Neural progenitor cell (in vitro differentiated cells): ENCODE data around the gene TBXAS1. TPM values are rescaled to one million over a fixed set of nuclear protein-coding genes. Genes with fewer than 3 reads are reported as not detected.

ENCODE experiments used
- DNase-seq: peaks from one replicate; pipeline ENCODE4 v3.0.0-alpha.2; 2016; ENCODE audit warnings: low spot score
- H2AFZ ChIP-seq: fragments of 200-600 bp; sonication (generic); replicated peaks from 2 replicates; pipeline ENCODE4 v1.6.1; 2016; ENCODE audit warnings: antibody characterized with exemption
- H3F3A ChIP-seq: fragments of 200-600 bp; sonication (generic); 2 replicates; pipeline ENCODE4 v1.6.1; 2016; ENCODE audit warnings: antibody characterized with exemption, low read depth
- H3K27ac ChIP-seq: fragments of 200-600 bp; sonication (generic); 2 replicates; pipeline ENCODE4 v1.5.1; 2016; ENCODE audit warnings: mild to moderate bottlenecking
- H3K27me3 ChIP-seq: fragments of 200-600 bp; sonication (generic); 2 replicates; pipeline ENCODE4 v1.6.1; 2016; ENCODE audit warnings: mild to moderate bottlenecking, moderate library complexity
- H3K36me3 ChIP-seq: fragments of 200-600 bp; sonication (generic); 2 replicates; pipeline ENCODE4 v1.5.1; 2016
- H3K4me1 ChIP-seq: fragments of 200-600 bp; sonication (generic); 2 replicates; pipeline ENCODE4 v1.6.1; 2016; ENCODE audit warnings: mixed run types
- H3K4me2 ChIP-seq: fragments of 200-600 bp; sonication (generic); 2 replicates; pipeline ENCODE4 v1.6.1; 2016
- H3K4me3 ChIP-seq: fragments of 200-600 bp; sonication (generic); 2 replicates; pipeline ENCODE4 v1.5.1; 2016
- H3K79me2 ChIP-seq: fragments of 200-600 bp; sonication (generic); 2 replicates; pipeline ENCODE4 v1.6.1; 2016; ENCODE audit warnings: low read depth
- H3K9ac ChIP-seq: fragments of 200-600 bp; sonication (generic); 2 replicates; pipeline ENCODE4 v1.6.1; 2016
- H3K9me3 ChIP-seq: fragments of 200-600 bp; sonication (generic); 2 replicates; pipeline ENCODE4 v1.5.1; 2016; ENCODE audit warnings: low read depth
- H4K20me1 ChIP-seq: fragments of 200-600 bp; sonication (generic); 2 replicates; pipeline ENCODE4 v1.6.1; 2016; ENCODE audit warnings: low read depth
- H3K27ac Mint-ChIP-seq: 3 replicates; pipeline ENCODE4 v1.8.0; 2021; ENCODE audit warnings: mixed read lengths
- H3K27me3 Mint-ChIP-seq: 2 replicates; pipeline ENCODE4 v1.8.0; 2022; ENCODE audit warnings: low read depth, mild to moderate bottlenecking, inconsistent platforms, moderate library complexity, mixed read lengths; ENCODE audit not compliant: insufficient read depth
- H3K36me3 Mint-ChIP-seq: 3 replicates; pipeline ENCODE4 v1.8.0; 2021; ENCODE audit warnings: mixed read lengths
- H3K4me1 Mint-ChIP-seq: 3 replicates; pipeline ENCODE4 v1.8.0; 2021; ENCODE audit warnings: mixed read lengths
- H3K4me3 Mint-ChIP-seq: 3 replicates; pipeline ENCODE4 v1.8.0; 2021; ENCODE audit warnings: mild to moderate bottlenecking, moderate library complexity, mixed read lengths
- H3K9me3 Mint-ChIP-seq: 3 replicates; pipeline ENCODE4 v1.8.0; 2020; ENCODE audit warnings: mixed read lengths
- CTCF ChIP-seq: fragments of 200-600 bp; sonication (generic); IDR thresholded peaks from 2 replicates; pipeline ENCODE4 v1.5.1; 2017; ENCODE audit warnings: antibody characterized with exemption, mild to moderate bottlenecking
- EZH2 ChIP-seq: fragments of 200-600 bp; sonication (generic); IDR thresholded peaks from 2 replicates; pipeline ENCODE4 v1.6.1; 2017; ENCODE audit warnings: antibody characterized with exemption, mild to moderate bottlenecking, moderate library complexity
- EZH2phosphoT487 ChIP-seq: fragments of 200-600 bp; sonication (generic); IDR thresholded peaks from 2 replicates; pipeline ENCODE4 v1.6.1; 2017; ENCODE audit warnings: antibody characterized with exemption
- total RNA-seq: library from RNA; depleted of rRNA; stranded (reverse); fragments of >200 nt; gene quantifications from 2 replicates; pipeline ENCODE4 v1.2.3, GENCODE V29; 2015; ENCODE audit warnings: low replicate concordance

The TBXAS1 gene
- total RNA-seq, 1 donor from 2014 or later = not detected

- no peaks in the 10 kb centered on the region for H3K4me1 Mint-ChIP-seq
- no peaks in the 10 kb centered on the region for H3K79me2 ChIP-seq
- H2AFZ ChIP-seq = no peak overlapping the region
- no peaks in the 10 kb centered on the region for H3K4me1 ChIP-seq
- no peaks in the 10 kb centered on the region for H4K20me1 ChIP-seq
- H3K9me3 ChIP-seq = no peaks in the 10 kb centered on the region
- no peak overlapping the region for H3K4me2 ChIP-seq
- H3K36me3 Mint-ChIP-seq = no peaks in the 10 kb centered on the region
- TF ChIP-seq EZH2phosphoT487 = no peak
- no peak for TF ChIP-seq CTCF
- TF ChIP-seq EZH2 = no peak
- no peak overlapping the region for H3K4me3 ChIP-seq
- DNase-seq = no peak
- no peaks in the 10 kb centered on the region for H3K36me3 ChIP-seq
- no peak overlapping the region for H3K27ac Mint-ChIP-seq
- no peaks in the 10 kb centered on the region for H3F3A ChIP-seq
- peaks cover 4% of the 10 kb centered on the region for H3K27me3 Mint-ChIP-seq
- peaks cover 2% of the 10 kb centered on the region for H3K9me3 Mint-ChIP-seq
- no peak overlapping the region for H3K27ac ChIP-seq
- H3K9ac ChIP-seq = no peak overlapping the region
- no peak overlapping the region for H3K4me3 Mint-ChIP-seq
- no peaks in the 10 kb centered on the region for H3K27me3 ChIP-seq
Measured at GRCh38 chr7:140021603-140022002, 192.5 kb downstream of the TBXAS1 start.

GRCh38 chr7:140022582-140023211, 193.6 kb downstream of the TBXAS1 start:
- no peak for DNase-seq
- Histone ChIP-seq H3K36me3 (no peaks in the 10 kb centered on the region), H3K9ac (no peak overlapping the region), H3K79me2 (no peaks in the 10 kb centered on the region), H3K4me2 (no peak overlapping the region), H3K9me3 (no peaks in the 10 kb centered on the region), H3K4me3 (no peak overlapping the region), H2AFZ (no peak overlapping the region), H3K27ac (no peak overlapping the region), H4K20me1 (no peaks in the 10 kb centered on the region), H3K27me3 (no peaks in the 10 kb centered on the region), H3F3A (no peaks in the 10 kb centered on the region), H3K4me1 (no peaks in the 10 kb centered on the region)
- no peak overlapping the region for H3K4me3 Mint-ChIP-seq
- no peaks in the 10 kb centered on the region for H3K36me3 Mint-ChIP-seq
- peaks cover 2% of the 10 kb centered on the region for H3K27me3 Mint-ChIP-seq
- H3K27ac Mint-ChIP-seq = no peak overlapping the region
- TF ChIP-seq EZH2 (no peak), CTCF (no peak), EZH2phosphoT487 (no peak)
- peaks cover 2% of the 10 kb centered on the region for H3K9me3 Mint-ChIP-seq
- no peaks in the 10 kb centered on the region for H3K4me1 Mint-ChIP-seq

DNA sequence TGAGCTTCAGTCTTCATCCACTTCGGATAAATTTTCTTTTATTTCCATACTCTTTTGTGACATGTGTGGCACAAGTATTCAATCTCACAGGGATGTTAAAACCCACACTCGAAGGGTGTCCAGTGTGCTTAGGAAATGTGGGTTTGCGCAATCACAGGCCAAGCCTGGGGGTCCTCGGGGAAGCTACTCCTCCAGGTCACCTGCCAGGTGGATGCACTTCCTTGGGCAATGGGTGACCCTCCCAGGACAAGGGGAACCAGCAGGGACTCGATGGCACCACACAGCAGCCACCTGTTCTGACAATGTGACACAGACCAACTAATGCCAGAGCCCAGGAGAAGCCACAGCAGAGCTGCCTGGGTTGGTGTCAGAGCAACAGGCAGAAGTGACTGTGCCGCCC, 194.7 kb downstream of the TBXAS1 start:
- H3K4me1 Mint-ChIP-seq = no peaks in the 10 kb centered on the region
- H3K79me2 ChIP-seq = no peaks in the 10 kb centered on the region
- no peaks in the 10 kb centered on the region for H3F3A ChIP-seq
- H3K36me3 ChIP-seq = no peaks in the 10 kb centered on the region
- H3K4me3 Mint-ChIP-seq = no peak overlapping the region
- H2AFZ ChIP-seq = no peak overlapping the region
- H3K27me3 Mint-ChIP-seq = peaks cover 2% of the 10 kb centered on the region
- no peaks in the 10 kb centered on the region for H3K9me3 ChIP-seq
- H3K27me3 ChIP-seq = no peaks in the 10 kb centered on the region
- no peak overlapping the region for H3K27ac ChIP-seq
- H3K9ac ChIP-seq = no peak overlapping the region
- no peaks in the 10 kb centered on the region for H3K36me3 Mint-ChIP-seq
- H3K4me1 ChIP-seq = no peaks in the 10 kb centered on the region
- H4K20me1 ChIP-seq = no peaks in the 10 kb centered on the region
- no peak overlapping the region for H3K4me3 ChIP-seq
- H3K9me3 Mint-ChIP-seq = no peaks in the 10 kb centered on the region
- no peak overlapping the region for H3K27ac Mint-ChIP-seq
- TF ChIP-seq EZH2phosphoT487 (no peak), CTCF (no peak), EZH2 (no peak)
- H3K4me2 ChIP-seq = no peak overlapping the region
- DNase-seq = no peak
